ENCODE measurements around the gene TFIP11. TPM values are rescaled to one million over a fixed set of nuclear protein-coding genes. Genes with fewer than 3 reads are reported as not detected.

The TFIP11 gene
- total RNA-seq, 1 experiment from 2014 or later: 39.8 TPM

GRCh38 chr22:26524870-26525269, 12.6 kb upstream of the TFIP11 start:
- Mint-ChIP-seq H3K27ac (ENCODE audit: unreplicated experiment) (no peak overlapping the region), H3K4me1 (ENCODE audit: low read depth, unreplicated experiment) (no peaks in the 10 kb centered on the region), H3K4me3 (ENCODE audit: low read depth, unreplicated experiment) (no peak overlapping the region), H3K9me3 (ENCODE audit: low read depth, unreplicated experiment) (no peaks in the 10 kb centered on the region), H3K27me3 (ENCODE audit: unreplicated experiment) (no peaks in the 10 kb centered on the region), H3K36me3 (ENCODE audit: insufficient read depth, unreplicated experiment) (no peaks in the 10 kb centered on the region)
- BruUV-seq (replicated peaks): no TSS peak
- no peak for DNase-seq
- CTCF ChIA-PET: no interaction called here
- TF ChIP-seq CTCF (IDR thresholded peaks at IDR 0.05; ENCODE audit: unreplicated experiment): no peak
- intact Hi-C loops (cut with micrococcal nuclease; ENCODE audit: unreplicated experiment): no loop called here

- Mint-ChIP-seq H3K4me1 (ENCODE audit: low read depth, unreplicated experiment) (no peaks in the 10 kb centered on the region), H3K27me3 (ENCODE audit: unreplicated experiment) (no peaks in the 10 kb centered on the region), H3K27ac (ENCODE audit: unreplicated experiment) (no peak overlapping the region), H3K4me3 (ENCODE audit: low read depth, unreplicated experiment) (no peak overlapping the region), H3K9me3 (ENCODE audit: low read depth, unreplicated experiment) (no peaks in the 10 kb centered on the region), H3K36me3 (ENCODE audit: insufficient read depth, unreplicated experiment) (peaks cover 7% of the 10 kb centered on the region)
- no peak for TF ChIP-seq CTCF (IDR thresholded peaks at IDR 0.05; ENCODE audit: unreplicated experiment)
- intact Hi-C loops (cut with micrococcal nuclease; ENCODE audit: unreplicated experiment): no loop called here
- CTCF ChIA-PET: no interaction called here
- BruUV-seq (replicated peaks): no TSS peak
- DNase-seq: no peak
Measured at GRCh38 chr22:26522592-26522991, 10.3 kb upstream of the TFIP11 start.

GRCh38 chr22:26522012-26522411, 9.7 kb upstream of the TFIP11 start:
- intact Hi-C loops (cut with micrococcal nuclease; ENCODE audit: unreplicated experiment): no loop called here
- CTCF ChIA-PET: no interaction called here
- Mint-ChIP-seq H3K27ac (ENCODE audit: unreplicated experiment) (no peak overlapping the region), H3K36me3 (ENCODE audit: insufficient read depth, unreplicated experiment) (peaks cover 7% of the 10 kb centered on the region), H3K4me1 (ENCODE audit: low read depth, unreplicated experiment) (no peaks in the 10 kb centered on the region), H3K27me3 (ENCODE audit: unreplicated experiment) (no peaks in the 10 kb centered on the region), H3K9me3 (ENCODE audit: low read depth, unreplicated experiment) (no peaks in the 10 kb centered on the region), H3K4me3 (ENCODE audit: low read depth, unreplicated experiment) (no peak overlapping the region)
- no peak for TF ChIP-seq CTCF (IDR thresholded peaks at IDR 0.05; ENCODE audit: unreplicated experiment)
- no peak for DNase-seq
- no TSS peak for BruUV-seq (replicated peaks)

GRCh38 chr22:26517429-26517828, 5.2 kb upstream of the TFIP11 start:
- Mint-ChIP-seq H3K27ac (ENCODE audit: unreplicated experiment) (peak overlapping the region; percentile 93), H3K9me3 (ENCODE audit: low read depth, unreplicated experiment) (no peaks in the 10 kb centered on the region), H3K27me3 (ENCODE audit: unreplicated experiment) (no peaks in the 10 kb centered on the region), H3K4me3 (ENCODE audit: low read depth, unreplicated experiment) (no peak overlapping the region), H3K36me3 (ENCODE audit: insufficient read depth, unreplicated experiment) (peaks cover 16% of the 10 kb centered on the region), H3K4me1 (ENCODE audit: low read depth, unreplicated experiment) (peaks cover 13% of the 10 kb centered on the region)
- BruUV-seq (replicated peaks): no TSS peak
- DNase-seq: no peak
- no peak for TF ChIP-seq CTCF (IDR thresholded peaks at IDR 0.05; ENCODE audit: unreplicated experiment)
- intact Hi-C loops (cut with micrococcal nuclease; ENCODE audit: unreplicated experiment): no loop called here
- CTCF ChIA-PET: no interaction called here
